Transverse colon (tissue), 4 donors: ENCODE data around the gene SOX5. TPM values are rescaled to one million over a fixed set of nuclear protein-coding genes. Genes with fewer than 3 reads are reported as not detected.
"Not testable (repeated sequence)": the region's sequence is repeated elsewhere in the genome, so short reads cannot be mapped to it uniquely, and the experiment has no call there.

Experiments
- DNase-seq: peaks from one replicate; pipeline ENCODE4 v3.0.0-alpha.2; 2019
- H3K27ac ChIP-seq, 4 donors: fragments of 200-600 bp; sonication (generic); 2 replicates each; pipeline ENCODE4 v1.5.1; 2016 to 2018; ENCODE audit warnings: inconsistent platforms in 4 of 4
- H3K27me3 ChIP-seq: fragments of 200-600 bp; sonication (generic); 2 replicates; pipeline ENCODE4 v1.5.1; 2017; ENCODE audit warnings: inconsistent platforms
- H3K36me3 ChIP-seq, 4 donors: fragments of 200-600 bp; sonication (generic); 2 replicates each; pipeline ENCODE4 v1.5.1; 2017 to 2019; ENCODE audit warnings: inconsistent platforms in 4 of 4
- H3K4me1 ChIP-seq, 4 donors: fragments of 200-600 bp; sonication (generic); 2 replicates each; pipeline ENCODE4 v1.5.1; 2017 to 2020; ENCODE audit warnings: inconsistent platforms in 4 of 4
- H3K4me3 ChIP-seq, 4 donors: fragments of 200-600 bp; sonication (generic); 1 replicate in 1 of 4; 2 replicates in 3 of 4; pipeline versions ENCODE4 v1.5.1 to v1.6.1; 2017 to 2019; ENCODE audit warnings: inconsistent platforms in 4 of 4
- H3K9me3 ChIP-seq, 2 donors: fragments of 200-600 bp; sonication (generic); 2 replicates each; pipeline ENCODE4 v1.5.1; 2017 to 2019; ENCODE audit warnings: inconsistent platforms in 2 of 2
- EP300 ChIP-seq: sonication (generic); formaldehyde crosslinking; IDR thresholded peaks from one replicate; pipeline ENCODE4 v1.6.1; 2017; ENCODE audit warnings: antibody characterized with exemption, low read depth
- POLR2A ChIP-seq: fragments of 450-650 bp; IDR thresholded peaks from one replicate; pipeline ENCODE4 v1.6.1; 2016; ENCODE audit warnings: antibody characterized with exemption, mild to moderate bottlenecking, moderate library complexity
- POLR2AphosphoS5 ChIP-seq, 3 donors: sonication (generic); formaldehyde crosslinking; IDR thresholded peaks; one replicate each; pipeline ENCODE4 v1.6.1; 2016; ENCODE audit warnings: antibody characterized with exemption in 3 of 3
- WGBS, 2 donors: methylation state at CpG; one replicate each; pipeline ENCODE4 v1.1.5; 2018; ENCODE audit warnings: low coverage in 1 of 2; 5-methylcytosine and 5-hydroxymethylcytosine counted together
- in situ Hi-C, 4 donors: fragments of 200-750 bp; cut with MboI; loops; one replicate each; pipeline versions ENCODE4 v1.15.0 to v1.15.1; 2017; ENCODE audit warnings: low sequenced_read_pairs in 3 of 4, low pct_ligation_motif_present in 1 of 4, low pct_unique_long_range_greater_than_20kb in 1 of 4
- intact Hi-C: fragments of 100-400 bp; cut with DNase I; formaldehyde crosslinking; loops from one replicate; pipeline ENCODE4 v1.15.1; 2023; ENCODE audit warnings: low total_unique reads
- total RNA-seq, 4 donors: library from RNA; depleted of rRNA; stranded (reverse); fragments of >200 nt; gene quantifications; one replicate each; pipeline ENCODE4 v1.1.0, GENCODE V29; 2016
- TF ChIP-seq, protein P1 (sequence below), 5 experiments: fragments of 200-600 bp in 3 of 5; fragments of 450-650 bp in 2 of 5; sonication (generic) in 3 of 5; IDR thresholded peaks; 1 replicate in 2 of 5; 2 replicates in 3 of 5; pipeline ENCODE4 v1.5.1; 2016 to 2017; ENCODE audit warnings: antibody characterized with exemption in 5 of 5, inconsistent platforms in 3 of 5, mild to moderate bottlenecking in 2 of 5, moderate library complexity in 1 of 5

The SOX5 gene
- total RNA-seq, 4 donors from 2014 or later = 1.00 to 9.8 (median 3.2) TPM

DNA sequence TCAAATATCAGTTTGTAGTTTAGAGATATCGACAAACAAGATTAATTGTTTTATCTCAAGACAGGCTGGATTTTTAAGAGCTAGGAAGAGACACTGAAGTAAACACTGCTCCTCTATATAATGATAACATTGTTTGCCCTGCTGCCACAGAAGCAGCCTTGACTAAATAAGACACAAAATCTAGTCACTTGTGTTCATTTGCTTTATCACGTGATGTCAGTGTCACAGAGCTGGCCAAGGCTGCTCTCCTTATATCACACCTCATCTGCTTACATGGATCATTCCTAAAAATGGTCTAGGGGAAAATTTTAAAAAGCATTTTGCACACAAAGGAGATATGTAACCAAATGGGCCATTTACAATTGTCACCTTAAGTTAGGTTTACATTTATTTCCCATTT, 64.1 kb downstream of the SOX5 start:
- Histone ChIP-seq H3K27ac (no peak overlapping the region), H3K4me3 (no peak overlapping the region), H3K36me3 (no peaks in the 10 kb centered on the region), H3K4me1 (no peaks in the 10 kb centered on the region), H3K27me3 (no peaks in the 10 kb centered on the region), H3K9me3 (no peaks in the 10 kb centered on the region)
- WGBS, 2 donors = 56 to 70% methylated on average over 2 of the region's 2 CpGs
- in situ Hi-C loops (no loop called here), intact Hi-C loops (no loop called here)
- no peak for DNase-seq
- no peak for TF ChIP-seq POLR2AphosphoS5 (IDR thresholded peaks at IDR 0.05)
- TF ChIP-seq EP300 = no peak
- TF ChIP-seq, protein P1, sequence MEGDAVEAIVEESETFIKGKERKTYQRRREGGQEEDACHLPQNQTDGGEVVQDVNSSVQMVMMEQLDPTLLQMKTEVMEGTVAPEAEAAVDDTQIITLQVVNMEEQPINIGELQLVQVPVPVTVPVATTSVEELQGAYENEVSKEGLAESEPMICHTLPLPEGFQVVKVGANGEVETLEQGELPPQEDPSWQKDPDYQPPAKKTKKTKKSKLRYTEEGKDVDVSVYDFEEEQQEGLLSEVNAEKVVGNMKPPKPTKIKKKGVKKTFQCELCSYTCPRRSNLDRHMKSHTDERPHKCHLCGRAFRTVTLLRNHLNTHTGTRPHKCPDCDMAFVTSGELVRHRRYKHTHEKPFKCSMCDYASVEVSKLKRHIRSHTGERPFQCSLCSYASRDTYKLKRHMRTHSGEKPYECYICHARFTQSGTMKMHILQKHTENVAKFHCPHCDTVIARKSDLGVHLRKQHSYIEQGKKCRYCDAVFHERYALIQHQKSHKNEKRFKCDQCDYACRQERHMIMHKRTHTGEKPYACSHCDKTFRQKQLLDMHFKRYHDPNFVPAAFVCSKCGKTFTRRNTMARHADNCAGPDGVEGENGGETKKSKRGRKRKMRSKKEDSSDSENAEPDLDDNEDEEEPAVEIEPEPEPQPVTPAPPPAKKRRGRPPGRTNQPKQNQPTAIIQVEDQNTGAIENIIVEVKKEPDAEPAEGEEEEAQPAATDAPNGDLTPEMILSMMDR (IDR thresholded peaks at IDR 0.05) = no peak
- no peak for TF ChIP-seq POLR2A

DNA sequence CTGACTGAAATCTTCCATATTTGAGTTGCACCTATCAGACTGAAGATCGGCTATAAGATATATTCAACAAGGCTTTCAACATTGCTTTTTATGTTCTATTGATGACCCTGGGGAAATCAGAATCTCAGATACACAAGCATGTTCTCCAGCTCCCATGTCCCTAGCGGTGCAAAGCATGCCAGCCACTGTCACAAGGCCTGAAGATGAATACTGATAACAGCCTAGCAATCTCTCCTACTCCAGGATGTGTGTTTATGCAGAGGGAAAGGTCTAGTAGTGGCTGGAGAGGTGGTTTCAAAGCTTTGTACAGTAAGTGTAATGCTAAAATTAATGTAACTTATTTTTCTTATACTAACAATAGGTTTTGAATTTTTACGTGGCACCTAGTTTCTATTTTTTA, 64.6 kb downstream of the SOX5 start:
- H3K9me3 ChIP-seq = no peaks in the 10 kb centered on the region
- H3K4me1 ChIP-seq = no peaks in the 10 kb centered on the region
- no peak overlapping the region for H3K4me3 ChIP-seq
- DNase-seq = no peak
- H3K27ac ChIP-seq = no peak overlapping the region
- H3K36me3 ChIP-seq = no peaks in the 10 kb centered on the region
- in situ Hi-C loops = no loop called here
- H3K27me3 ChIP-seq = no peaks in the 10 kb centered on the region
- TF ChIP-seq, protein P1 (IDR thresholded peaks at IDR 0.05) = no peak
- TF ChIP-seq POLR2AphosphoS5 (IDR thresholded peaks at IDR 0.05) (no peak), EP300 (no peak), POLR2A (no peak)
- intact Hi-C loops = no loop called here
- 74 to 91% methylated on average over 3 of the region's 3 CpGs for WGBS, 2 donors

DNA sequence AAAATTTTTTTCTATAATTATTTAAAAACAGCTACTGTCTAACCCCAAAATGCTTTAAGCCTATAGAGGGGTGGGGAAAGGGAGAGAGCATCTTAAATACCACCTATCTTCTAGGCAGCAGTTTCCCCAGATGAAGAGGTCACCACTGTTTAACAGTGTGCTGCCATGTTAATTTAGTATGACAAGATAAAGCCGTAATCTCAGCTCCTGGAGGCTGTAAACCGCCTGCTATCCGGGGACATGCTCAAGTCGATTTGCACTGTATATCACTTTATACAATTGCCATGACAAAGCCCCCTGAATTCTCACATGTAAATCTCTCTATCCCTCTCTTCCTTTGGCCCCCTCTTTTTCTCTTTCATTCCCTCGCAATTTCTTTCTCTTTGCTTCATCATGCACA, 68.5 kb downstream of the SOX5 start:
- 53 to 88% methylated on average over 3 to 5 of the region's 5 CpGs for WGBS, 2 donors
- no peak overlapping the region for H3K4me3 ChIP-seq
- H3K9me3 ChIP-seq = no peaks in the 10 kb centered on the region
- TF ChIP-seq POLR2A (no peak), POLR2AphosphoS5 (IDR thresholded peaks at IDR 0.05) (no peak), EP300 (no peak)
- TF ChIP-seq, protein P1 (IDR thresholded peaks at IDR 0.05) = no peak
- no peaks in the 10 kb centered on the region for H3K27me3 ChIP-seq
- intact Hi-C loops (no loop called here), in situ Hi-C loops (no loop called here)
- no peak for DNase-seq
- no peak overlapping the region for H3K27ac ChIP-seq
- no peaks in the 10 kb centered on the region for H3K36me3 ChIP-seq
- no peaks in the 10 kb centered on the region for H3K4me1 ChIP-seq

DNA sequence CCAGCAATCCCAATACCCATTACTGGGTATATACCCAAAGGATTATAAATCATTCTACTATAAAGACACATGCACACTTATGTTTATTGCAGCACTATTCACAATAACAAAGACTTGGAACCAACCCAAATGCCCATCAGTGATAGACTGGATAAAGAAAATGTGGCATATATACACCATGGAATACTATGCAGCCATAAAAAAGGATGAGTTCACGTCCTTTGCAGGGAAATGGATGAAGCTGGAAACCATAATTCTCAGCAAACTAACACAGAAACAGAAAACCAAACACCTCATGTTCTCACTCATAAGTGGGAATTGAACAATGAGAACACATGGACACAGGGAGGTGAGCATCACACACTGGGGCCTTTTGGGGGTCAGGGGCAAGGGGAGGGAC, 72.9 kb downstream of the SOX5 start:
- 75 to 86% methylated on average over 1 of the region's 1 CpG for WGBS, 2 donors
- H3K4me3 ChIP-seq, H3K27ac ChIP-seq, intact Hi-C loops, H3K27me3 ChIP-seq, H3K36me3 ChIP-seq, H3K4me1 ChIP-seq, DNase-seq, in situ Hi-C loops, H3K9me3 ChIP-seq: not testable (repeated sequence)

DNA sequence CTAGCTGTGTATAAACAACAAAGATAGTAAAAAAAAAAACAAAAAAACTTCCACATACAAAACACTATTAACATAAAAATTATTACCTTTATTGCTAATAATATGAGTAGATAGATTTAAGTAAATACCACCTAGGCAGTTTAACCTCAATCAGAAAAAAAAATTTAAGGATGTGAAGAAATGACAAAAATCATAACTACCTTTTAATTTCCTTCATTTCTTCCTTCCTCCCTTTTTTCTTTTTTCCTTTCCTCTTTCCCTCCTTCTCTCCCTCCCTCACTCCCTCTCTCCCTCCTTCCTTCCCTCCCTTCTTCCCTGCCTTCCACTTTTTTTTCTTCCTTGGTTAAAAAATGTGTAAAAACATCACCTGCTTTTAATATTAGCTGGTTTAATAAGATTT, 81.7 kb downstream of the SOX5 start:
- no peaks in the 10 kb centered on the region for H3K4me1 ChIP-seq
- no peaks in the 10 kb centered on the region for H3K36me3 ChIP-seq
- H3K4me3 ChIP-seq = no peak overlapping the region
- H3K9me3 ChIP-seq = no peaks in the 10 kb centered on the region
- no peak overlapping the region for H3K27ac ChIP-seq
- in situ Hi-C loops = no loop called here
- no peak for DNase-seq
- intact Hi-C loops = no loop called here
- H3K27me3 ChIP-seq = no peaks in the 10 kb centered on the region
- TF ChIP-seq EP300 (no peak), POLR2A (no peak), POLR2AphosphoS5 (IDR thresholded peaks at IDR 0.05) (no peak)
- TF ChIP-seq, protein P1 (IDR thresholded peaks at IDR 0.05) = no peak
